Tibial nerve (tissue), 4 donors: ENCODE data around the gene VTI1A.

ENCODE experiments used
- EP300 ChIP-seq, 2 donors: sonication (generic); formaldehyde crosslinking; IDR thresholded peaks; one replicate each; pipeline ENCODE4 v1.6.1; 2017; ENCODE audit warnings: antibody characterized with exemption in 2 of 2, mild to moderate bottlenecking in 1 of 2
- POLR2A ChIP-seq, 2 donors: fragments of 450-650 bp; IDR thresholded peaks; one replicate each; pipeline ENCODE4 v1.6.1; 2017; ENCODE audit warnings: antibody characterized with exemption in 2 of 2, mild to moderate bottlenecking in 2 of 2, moderate library complexity in 2 of 2
- TF ChIP-seq, protein P1 (sequence below), 5 experiments: fragments of 200-600 bp in 3 of 5; fragments of 450-650 bp in 2 of 5; sonication (generic) in 3 of 5; IDR thresholded peaks; one replicate each; pipeline ENCODE4 v1.5.1; 2016 to 2019; ENCODE audit warnings: antibody characterized with exemption in 5 of 5, mild to moderate bottlenecking in 3 of 5, moderate library complexity in 2 of 5

DNA sequence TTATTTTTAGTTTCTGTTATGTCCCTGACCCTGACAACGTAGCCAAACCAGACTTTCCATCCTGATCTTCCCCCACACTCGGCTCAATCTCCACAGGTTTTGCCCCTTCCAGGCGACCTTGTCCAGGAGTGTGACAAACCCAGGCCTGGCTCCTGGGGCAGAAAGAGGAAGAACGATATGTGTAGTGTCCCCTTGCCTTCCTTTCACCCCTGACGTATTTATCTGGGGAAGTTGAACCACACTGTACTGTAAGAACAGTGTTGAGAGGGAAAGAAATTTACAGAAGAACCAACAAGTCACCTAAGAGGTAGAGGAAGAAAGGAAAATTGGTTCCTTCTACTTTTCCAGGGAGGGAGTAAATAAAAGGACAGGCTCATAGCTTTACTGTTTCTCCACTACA lies 158.0 kb downstream of the VTI1A start:
- TF ChIP-seq, protein P1, sequence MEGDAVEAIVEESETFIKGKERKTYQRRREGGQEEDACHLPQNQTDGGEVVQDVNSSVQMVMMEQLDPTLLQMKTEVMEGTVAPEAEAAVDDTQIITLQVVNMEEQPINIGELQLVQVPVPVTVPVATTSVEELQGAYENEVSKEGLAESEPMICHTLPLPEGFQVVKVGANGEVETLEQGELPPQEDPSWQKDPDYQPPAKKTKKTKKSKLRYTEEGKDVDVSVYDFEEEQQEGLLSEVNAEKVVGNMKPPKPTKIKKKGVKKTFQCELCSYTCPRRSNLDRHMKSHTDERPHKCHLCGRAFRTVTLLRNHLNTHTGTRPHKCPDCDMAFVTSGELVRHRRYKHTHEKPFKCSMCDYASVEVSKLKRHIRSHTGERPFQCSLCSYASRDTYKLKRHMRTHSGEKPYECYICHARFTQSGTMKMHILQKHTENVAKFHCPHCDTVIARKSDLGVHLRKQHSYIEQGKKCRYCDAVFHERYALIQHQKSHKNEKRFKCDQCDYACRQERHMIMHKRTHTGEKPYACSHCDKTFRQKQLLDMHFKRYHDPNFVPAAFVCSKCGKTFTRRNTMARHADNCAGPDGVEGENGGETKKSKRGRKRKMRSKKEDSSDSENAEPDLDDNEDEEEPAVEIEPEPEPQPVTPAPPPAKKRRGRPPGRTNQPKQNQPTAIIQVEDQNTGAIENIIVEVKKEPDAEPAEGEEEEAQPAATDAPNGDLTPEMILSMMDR (IDR thresholded peaks at IDR 0.05) = no peak
- TF ChIP-seq EP300 (IDR thresholded peaks at IDR 0.05) (no peak), POLR2A (IDR thresholded peaks at IDR 0.05) (no peak)
